ENCODE data around the gene MEIS1.

GRCh38 chr2:66539452-66539851 lies 104.5 kb downstream of the MEIS1 start:
- TF ChIP-seq ATF3 (IDR thresholded peaks at IDR 0.05; ENCODE audit: insufficient read depth, low read depth, low read length) (no peak), CTCF (IDR thresholded peaks at IDR 0.05; ENCODE audit: control extremely low read depth in 1 of 3, insufficient read depth in 1 of 3, low read depth in 1 of 3, low read length in 3 of 3) (no peak), BCL11A (IDR thresholded peaks at IDR 0.05; ENCODE audit: low read depth in 2 of 2, low read length in 2 of 2) (no peak), POLR2A (IDR thresholded peaks at IDR 0.05; ENCODE audit: control extremely low read depth in 1 of 2, low read depth in 2 of 2, low read length in 2 of 2) (no peak), BRCA1 (IDR thresholded peaks at IDR 0.05; ENCODE audit: low read depth, low read length) (no peak), ASH2L (IDR thresholded peaks at IDR 0.05; ENCODE audit: low read length) (no peak), FOSL1 (IDR thresholded peaks at IDR 0.05; ENCODE audit: insufficient read depth, low read depth, low read length) (no peak), SAP30 (IDR thresholded peaks at IDR 0.05; ENCODE audit: insufficient read depth, insufficient replicate concordance, low read length) (no peak), BACH1 (IDR thresholded peaks at IDR 0.05; ENCODE audit: low read length) (no peak), EZH2 (IDR thresholded peaks at IDR 0.05; ENCODE audit: low read depth, low read length, severe bottlenecking) (no peak), JUND (IDR thresholded peaks at IDR 0.05; ENCODE audit: low read length) (no peak)

Measured in H1 (cell line).